GM19397 (cell line): ENCODE results near the gene CRNN.
A peak's percentile ranks its signal among the peaks of the same experiment; 100 is the strongest.

ENCODE experiments used
- ATAC-seq: cut with Tn5 transposase; IDR thresholded peaks from one replicate; pipeline ENCODE4 v1.9.1; 2021; ENCODE audit warnings: mild to moderate bottlenecking, moderate library complexity; ENCODE audit not compliant: unreplicated experiment

Gene CRNN

DNA sequence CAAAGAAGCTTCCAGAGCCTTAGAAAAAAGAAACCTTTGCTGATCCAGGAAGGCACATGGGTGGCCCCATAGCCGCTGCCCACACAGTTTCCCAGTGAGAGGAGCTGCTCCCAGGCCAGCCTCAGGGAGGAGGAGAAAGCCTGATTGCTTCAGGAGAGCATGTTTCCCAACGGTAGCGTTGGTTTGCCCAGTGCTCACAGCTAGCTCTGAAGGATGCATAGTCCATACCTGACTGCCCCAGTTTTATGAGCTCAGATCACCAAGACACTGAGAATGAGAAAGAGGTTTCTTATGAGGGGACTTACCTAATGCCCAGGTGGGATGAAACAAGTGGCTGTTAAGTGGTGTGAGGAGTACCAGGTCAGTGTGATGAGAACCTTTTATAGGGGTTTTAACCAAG lies at the start of gene CRNN:
TSS of gene CRNN (minus strand) at position 355 of the 400 bp plus-strand sequence. CDS start 2,030 bp downstream, outside the sequence.
- ATAC-seq, result no peak

DNA sequence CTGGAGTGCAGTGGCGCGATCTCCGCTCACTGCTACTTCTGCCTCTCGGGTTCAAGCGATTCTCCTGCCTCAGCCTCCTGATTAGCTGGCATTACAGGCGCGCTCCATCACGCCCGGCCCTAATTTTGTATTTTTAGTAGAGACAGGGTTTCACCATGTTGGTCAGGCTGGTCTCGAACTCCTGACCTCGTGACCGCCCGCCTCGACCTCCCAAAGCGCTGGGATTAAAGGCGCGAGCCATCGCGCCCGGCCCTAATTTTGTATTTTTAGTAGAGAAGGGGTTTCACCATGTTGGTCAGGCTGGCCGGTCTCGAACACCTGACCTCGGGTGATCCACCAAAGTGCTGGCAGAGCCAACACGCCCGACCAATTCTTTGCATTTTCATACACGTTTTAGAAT lies 48.6 kb upstream of the CRNN start:
- no peak for ATAC-seq

- ATAC-seq, result no peak
Measured at GRCh38 chr1:152461544-152461943, 47.5 kb upstream of the CRNN start.

- no peak for ATAC-seq
Measured at GRCh38 chr1:152460529-152460899, 46.5 kb upstream of the CRNN start.

GRCh38 chr1:152459596-152460528 lies 45.8 kb upstream of the CRNN start:
- ATAC-seq, result peak; percentile 82

DNA sequence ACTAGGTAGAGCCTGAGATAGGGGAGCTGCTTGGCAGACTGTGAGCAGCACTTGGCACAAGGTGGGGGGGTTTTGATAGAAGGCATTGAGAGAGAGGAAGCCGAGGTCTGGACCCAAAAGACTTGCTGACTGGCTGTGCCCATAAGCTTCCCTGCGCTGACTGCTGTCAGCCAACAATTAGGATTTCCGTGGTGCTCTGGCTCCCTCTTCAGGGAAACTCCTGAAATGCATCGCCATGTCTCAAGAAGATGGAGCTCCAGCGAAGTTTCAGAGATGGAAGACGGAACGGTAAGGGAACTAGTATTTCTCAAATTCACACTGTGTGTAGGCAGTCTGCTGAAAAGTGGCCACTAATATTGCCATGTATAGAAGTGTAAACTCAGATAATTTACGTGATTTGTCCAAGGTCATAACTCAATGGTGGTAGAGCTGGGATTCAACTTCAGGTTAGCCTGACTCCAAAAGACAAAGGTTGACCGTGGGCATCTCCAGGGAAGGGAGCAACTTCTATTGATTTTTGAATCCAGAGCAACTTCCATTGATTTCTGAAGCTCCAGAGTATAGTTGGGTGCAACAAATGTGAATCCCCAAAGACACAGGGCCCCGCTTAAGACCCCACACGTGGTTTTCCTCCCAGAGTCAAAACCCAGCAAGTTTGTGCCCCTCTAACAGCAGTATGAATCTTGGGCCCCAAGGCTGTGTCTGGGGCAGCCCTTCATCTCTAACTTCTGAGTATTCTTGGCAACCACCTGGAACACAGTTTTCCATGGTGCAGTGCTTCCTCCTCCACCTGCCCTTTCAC lies 44.5 kb upstream of the CRNN start:
- ATAC-seq, result no peak

- ATAC-seq, result no peak
Measured at GRCh38 chr1:152457561-152457960, 43.5 kb upstream of the CRNN start.

GRCh38 chr1:152457071-152457470 lies 43.0 kb upstream of the CRNN start:
- no peak for ATAC-seq

GRCh38 chr1:152451254-152451653 lies 37.2 kb upstream of the CRNN start:
- ATAC-seq, result no peak

- ATAC-seq, result no peak
Measured at GRCh38 chr1:152449661-152450060, 35.6 kb upstream of the CRNN start.

- ATAC-seq, result no peak
Measured at GRCh38 chr1:152448496-152448895, 34.4 kb upstream of the CRNN start.

- ATAC-seq, result no peak
Measured at GRCh38 chr1:152448095-152448494, 34.0 kb upstream of the CRNN start.

GRCh38 chr1:152447484-152447883 lies 33.4 kb upstream of the CRNN start:
- ATAC-seq, result no peak

GRCh38 chr1:152444045-152444444 lies 30.0 kb upstream of the CRNN start:
- ATAC-seq, result no peak

DNA sequence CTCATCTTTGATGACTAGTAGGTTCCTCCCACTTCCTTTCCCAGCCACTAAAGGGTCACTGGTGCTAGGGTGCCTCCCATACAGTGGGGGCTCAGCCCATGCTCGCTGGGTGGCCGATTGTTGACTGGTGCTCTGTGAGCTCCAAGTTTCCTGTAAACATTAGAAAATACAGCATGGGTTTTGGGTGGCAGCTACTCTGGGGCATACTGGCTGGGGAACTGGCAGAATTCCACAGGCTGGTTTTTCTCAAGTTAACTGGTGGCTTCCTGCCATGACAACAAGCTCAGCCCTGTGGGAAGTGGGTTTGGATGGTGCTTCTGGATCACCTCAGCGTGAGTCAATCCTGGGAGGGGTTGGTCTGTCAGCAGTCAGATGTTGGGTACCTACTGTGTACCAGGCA lies 28.7 kb upstream of the CRNN start:
- no peak for ATAC-seq

DNA sequence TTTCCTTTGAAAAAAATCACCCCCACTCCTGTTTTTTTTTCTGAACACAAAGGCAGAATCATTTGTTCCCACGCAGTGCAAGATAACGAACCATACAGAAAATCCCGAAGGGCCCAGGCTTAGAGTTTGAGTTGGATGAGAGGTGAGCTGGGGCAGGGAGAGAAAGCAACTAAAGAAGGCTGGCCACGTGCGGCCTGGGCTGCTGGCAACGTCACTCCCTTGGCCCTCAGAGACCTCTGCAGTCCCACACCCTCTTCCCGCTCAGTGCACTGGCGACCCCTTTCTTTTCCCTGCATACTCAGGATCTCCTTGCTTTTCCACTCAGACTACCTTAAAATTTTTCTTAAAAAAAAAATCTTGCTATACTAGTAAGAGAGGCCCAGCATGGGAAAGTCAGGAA lies 28.2 kb upstream of the CRNN start:
- no peak for ATAC-seq

GRCh38 chr1:152441756-152442155 lies 27.7 kb upstream of the CRNN start:
- no peak for ATAC-seq

DNA sequence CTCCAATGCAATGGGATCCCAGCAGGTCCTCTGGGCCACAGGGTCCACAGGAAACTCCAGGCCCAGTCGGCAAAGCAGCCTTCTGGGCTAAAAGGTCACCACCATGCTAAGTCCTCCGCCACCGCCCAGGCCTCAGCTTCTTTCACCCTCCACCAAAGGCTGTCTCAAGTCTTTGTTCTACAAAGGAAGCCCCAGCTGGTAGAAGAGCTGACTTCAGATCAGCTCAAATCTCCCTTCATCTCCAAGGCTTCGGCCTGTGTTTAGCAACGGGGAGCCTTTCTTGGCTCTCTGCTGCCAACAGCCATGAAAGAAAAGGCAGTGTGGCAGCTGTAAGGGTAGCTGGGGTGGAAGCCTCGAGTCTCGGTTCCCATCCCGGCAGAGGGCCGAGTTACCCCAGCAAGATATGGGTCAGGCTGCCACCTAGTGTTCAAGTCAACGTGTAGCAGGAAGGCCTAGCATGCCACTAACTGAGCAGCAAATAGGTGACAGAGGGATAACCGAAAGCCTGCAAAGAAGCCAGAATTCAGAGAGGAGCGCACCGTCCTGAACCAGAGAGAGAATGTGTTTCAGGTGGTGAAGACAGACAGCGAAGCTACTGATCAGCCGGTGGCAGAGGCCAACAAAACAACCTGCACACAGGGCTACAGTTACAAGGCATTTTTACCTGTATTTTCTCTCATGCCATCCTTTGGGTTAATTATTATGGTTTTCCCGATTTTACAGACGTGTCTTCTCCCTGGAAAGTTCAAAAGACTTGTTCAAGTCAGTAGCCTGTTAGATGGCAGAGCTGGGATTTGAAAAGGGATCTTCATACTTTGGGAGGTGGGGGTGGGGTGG lies 26.8 kb upstream of the CRNN start:
- ATAC-seq, result peak; percentile 93

DNA sequence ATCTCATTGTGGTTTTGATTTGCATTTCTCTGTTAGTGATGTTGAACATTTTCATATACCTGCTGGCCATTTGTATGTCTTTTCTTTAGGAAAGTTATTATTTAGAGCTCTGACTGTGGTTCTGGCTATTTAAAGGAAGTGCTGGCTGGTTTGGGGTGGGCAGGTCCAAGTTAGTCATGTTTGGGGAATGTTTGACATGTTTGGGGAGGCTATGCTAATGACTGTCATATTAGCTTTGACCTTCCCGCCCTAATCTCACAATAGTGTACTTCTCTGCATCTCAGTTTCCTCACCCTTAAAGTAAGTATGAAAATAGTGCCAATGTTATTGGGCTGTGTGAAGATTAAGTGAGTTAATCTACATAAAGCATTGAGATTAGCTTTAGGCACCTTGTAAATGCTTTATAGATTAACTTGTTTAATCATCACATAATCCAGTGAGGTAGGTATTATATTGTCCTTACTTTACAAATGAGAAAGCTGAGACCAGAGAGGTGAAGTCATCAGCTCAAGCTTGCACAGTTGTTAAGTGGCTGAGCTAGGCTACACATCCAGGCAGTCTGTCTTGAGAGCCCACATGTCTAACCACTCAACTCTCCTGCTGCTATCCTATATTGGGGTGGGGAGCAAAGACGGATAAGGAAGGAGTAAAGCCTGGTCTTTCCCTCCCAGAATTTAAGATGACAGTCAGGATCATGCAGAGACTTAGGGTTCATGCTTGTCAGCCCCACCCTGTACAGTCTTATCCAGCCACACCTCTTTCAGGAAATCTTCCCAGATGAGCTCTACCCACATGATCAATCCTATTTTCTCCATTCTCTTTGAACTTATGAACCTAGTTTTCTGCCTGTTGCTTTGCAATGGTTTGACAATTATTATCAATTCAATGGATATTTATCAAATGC lies 22.8 kb upstream of the CRNN start:
- ATAC-seq, result no peak

DNA sequence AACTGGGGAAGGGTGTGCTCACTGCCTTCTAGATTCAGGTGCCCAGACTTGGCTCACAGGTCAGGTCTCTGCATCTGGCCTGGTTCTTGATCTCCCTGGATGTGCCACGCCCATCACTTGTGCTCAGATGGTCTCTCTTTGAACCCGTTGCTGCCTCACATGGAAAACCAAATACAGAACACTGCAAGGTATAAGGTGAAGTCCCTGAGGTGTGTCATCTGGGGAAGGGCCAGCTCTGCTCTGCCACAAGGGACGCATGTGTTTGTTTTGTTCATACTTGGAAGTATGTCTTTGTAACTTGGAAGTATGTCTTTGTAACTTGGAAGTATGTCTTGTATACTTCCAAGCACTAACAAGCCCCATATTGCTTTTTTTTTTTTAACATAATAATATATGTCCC lies 13.4 kb upstream of the CRNN start:
- ATAC-seq, result no peak
